Measurements from ENCODE around the gene HCN3. TPM values are rescaled to one million over a fixed set of nuclear protein-coding genes. Genes with fewer than 3 reads are reported as not detected.
"Not testable (repeated sequence)": the region's sequence is repeated elsewhere in the genome, so short reads cannot be mapped to it uniquely, and the experiment has no call there.

HCN3 gene
- total RNA-seq, 5 donors from 2014 or later (not counting 1 experiment from before 2014, with no cell fraction given), result 1.7 to 4.1 (median 4.0) TPM

DNA sequence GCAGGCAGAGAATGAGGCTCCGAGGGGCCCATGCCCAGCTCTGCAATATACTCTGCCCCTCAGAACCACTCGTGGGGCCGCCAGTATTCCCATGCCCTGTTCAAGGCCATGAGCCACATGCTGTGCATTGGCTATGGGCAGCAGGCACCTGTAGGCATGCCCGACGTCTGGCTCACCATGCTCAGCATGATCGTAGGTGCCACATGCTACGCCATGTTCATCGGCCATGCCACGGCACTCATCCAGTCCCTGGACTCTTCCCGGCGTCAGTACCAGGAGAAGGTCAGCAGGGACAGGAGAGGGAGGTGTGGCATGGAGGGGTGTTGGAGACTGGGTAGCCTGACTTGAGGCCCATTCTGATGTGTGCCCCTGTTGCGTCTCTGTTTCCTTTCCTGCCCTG, 7.2 kb downstream of the HCN3 start:
- ATAC-seq (replicated peaks in 1 of 4) (no peak), DNase-seq (no peak)
- H3K4me3 Mint-ChIP-seq, result no peak overlapping the region
- no peak overlapping the region for H3K27ac Mint-ChIP-seq
- Histone ChIP-seq H3K4me3 (ENCODE audit: control insufficient read depth in 1 of 2, extremely low read depth in 1 of 2, low read length in 1 of 2) (no peak overlapping the region), H3K27me3 (replicated peaks in 1 of 2; ENCODE audit: control insufficient read depth in 2 of 2, extremely low read depth in 1 of 2, insufficient read depth in 2 of 2, low read length in 1 of 2) (peaks cover 0 to 2% of the 10 kb centered on the region in 2 experiments), H3K9me3 (no peaks in the 10 kb centered on the region), H3K4me1 (ENCODE audit: control insufficient read depth in 1 of 2, extremely low read depth in 1 of 2, insufficient read depth in 2 of 2, low read length in 2 of 2) (no peaks in the 10 kb centered on the region), H3K36me3 (ENCODE audit: control insufficient read depth in 2 of 2, extremely low read depth in 1 of 2, insufficient read depth in 1 of 2, low read length in 1 of 2) (no peaks in the 10 kb centered on the region), H3K27ac (ENCODE audit: low read length) (no peak overlapping the region)
- POLR2A ChIA-PET, result no interaction called here
- CTCF ChIA-PET, result no interaction called here
- H3K27me3 Mint-ChIP-seq, result no peaks in the 10 kb centered on the region
- H3K36me3 Mint-ChIP-seq, result no peaks in the 10 kb centered on the region
- no peaks in the 10 kb centered on the region for H3K4me1 Mint-ChIP-seq
- WGBS (ENCODE audit: insufficient coverage), result 92% methylated on average over 10 of the region's 12 CpGs
- no peaks in the 10 kb centered on the region for H3K9me3 Mint-ChIP-seq

DNA sequence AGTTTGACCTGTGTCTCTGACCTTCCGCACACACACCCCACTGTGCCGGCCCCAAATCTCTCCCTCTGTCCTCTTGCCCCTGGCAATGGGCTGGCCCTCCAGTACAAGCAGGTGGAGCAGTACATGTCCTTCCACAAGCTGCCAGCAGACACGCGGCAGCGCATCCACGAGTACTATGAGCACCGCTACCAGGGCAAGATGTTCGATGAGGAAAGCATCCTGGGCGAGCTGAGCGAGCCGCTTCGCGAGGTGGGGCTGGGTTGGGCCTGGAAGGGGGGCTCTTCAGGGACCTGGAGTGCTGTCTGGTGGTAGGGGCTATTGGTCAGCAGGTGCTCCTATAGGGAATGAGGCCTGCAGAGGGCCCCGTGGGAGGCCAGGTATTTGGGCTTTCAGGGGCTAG, 7.8 kb downstream of the HCN3 start:
- no peak overlapping the region for H3K4me3 Mint-ChIP-seq
- DNase-seq (no peak), ATAC-seq (replicated peaks in 1 of 4) (no peak)
- Histone ChIP-seq H3K27me3 (replicated peaks in 1 of 2; ENCODE audit: control insufficient read depth in 2 of 2, extremely low read depth in 1 of 2, insufficient read depth in 2 of 2, low read length in 1 of 2) (peaks cover 0 to 5% of the 10 kb centered on the region in 2 experiments), H3K27ac (ENCODE audit: low read length) (no peak overlapping the region), H3K9me3 (no peaks in the 10 kb centered on the region), H3K36me3 (ENCODE audit: control insufficient read depth in 2 of 2, extremely low read depth in 1 of 2, insufficient read depth in 1 of 2, low read length in 1 of 2) (no peaks in the 10 kb centered on the region), H3K4me3 (ENCODE audit: control insufficient read depth in 1 of 2, extremely low read depth in 1 of 2, low read length in 1 of 2) (no peak overlapping the region), H3K4me1 (ENCODE audit: control insufficient read depth in 1 of 2, extremely low read depth in 1 of 2, insufficient read depth in 2 of 2, low read length in 2 of 2) (no peaks in the 10 kb centered on the region)
- peaks cover 0 to under 1% of the 10 kb centered on the region in 2 donors for H3K27me3 Mint-ChIP-seq
- ChIA-PET POLR2A (no interaction called here), CTCF (no interaction called here)
- no peaks in the 10 kb centered on the region for H3K36me3 Mint-ChIP-seq
- H3K9me3 Mint-ChIP-seq, result no peaks in the 10 kb centered on the region
- H3K27ac Mint-ChIP-seq, result no peak overlapping the region
- no peaks in the 10 kb centered on the region for H3K4me1 Mint-ChIP-seq
- WGBS (ENCODE audit: insufficient coverage), result 98% methylated on average over 12 of the region's 14 CpGs

DNA sequence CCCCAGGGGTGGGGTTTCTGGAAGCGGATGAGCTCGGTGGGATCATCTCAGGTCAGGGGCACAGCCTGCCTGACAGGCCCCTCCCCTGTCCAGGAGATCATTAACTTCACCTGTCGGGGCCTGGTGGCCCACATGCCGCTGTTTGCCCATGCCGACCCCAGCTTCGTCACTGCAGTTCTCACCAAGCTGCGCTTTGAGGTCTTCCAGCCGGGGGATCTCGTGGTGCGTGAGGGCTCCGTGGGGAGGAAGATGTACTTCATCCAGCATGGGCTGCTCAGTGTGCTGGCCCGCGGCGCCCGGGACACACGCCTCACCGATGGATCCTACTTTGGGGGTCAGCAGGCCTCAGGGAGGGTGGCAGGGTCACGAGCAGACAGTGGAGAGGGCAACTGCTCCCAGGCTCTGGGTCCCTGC, 8.4 kb downstream of the HCN3 start:
- H3K4me1 Mint-ChIP-seq, result no peaks in the 10 kb centered on the region
- no peak for ATAC-seq (replicated peaks in 1 of 4)
- Histone ChIP-seq H3K9me3 (no peaks in the 10 kb centered on the region), H3K36me3 (ENCODE audit: control insufficient read depth in 2 of 2, extremely low read depth in 1 of 2, insufficient read depth in 1 of 2, low read length in 1 of 2) (no peaks in the 10 kb centered on the region), H3K4me3 (ENCODE audit: control insufficient read depth in 1 of 2, extremely low read depth in 1 of 2, low read length in 1 of 2) (no peak overlapping the region), H3K27ac (ENCODE audit: low read length) (no peak overlapping the region), H3K27me3 (replicated peaks in 1 of 2; ENCODE audit: control insufficient read depth in 2 of 2, extremely low read depth in 1 of 2, insufficient read depth in 2 of 2, low read length in 1 of 2) (peaks cover 0 to 5% of the 10 kb centered on the region in 2 experiments), H3K4me1 (ENCODE audit: control insufficient read depth in 1 of 2, extremely low read depth in 1 of 2, insufficient read depth in 2 of 2, low read length in 2 of 2) (no peaks in the 10 kb centered on the region)
- H3K4me3 Mint-ChIP-seq, result no peak overlapping the region
- no peak for DNase-seq
- WGBS (ENCODE audit: insufficient coverage), result 97% methylated on average over 17 of the region's 18 CpGs
- ChIA-PET POLR2A (no interaction called here), CTCF (no interaction called here)
- no peaks in the 10 kb centered on the region for H3K9me3 Mint-ChIP-seq
- H3K27me3 Mint-ChIP-seq, result peaks cover 0 to 3% of the 10 kb centered on the region in 2 donors
- no peak overlapping the region for H3K27ac Mint-ChIP-seq
- H3K36me3 Mint-ChIP-seq, result no peaks in the 10 kb centered on the region

GRCh38 chr1:155286544-155286943, 9.3 kb downstream of the HCN3 start:
- no peaks in the 10 kb centered on the region for H3K4me1 ChIP-seq (ENCODE audit: control insufficient read depth in 1 of 2, extremely low read depth in 1 of 2, insufficient read depth in 2 of 2, low read length in 2 of 2)
- WGBS (ENCODE audit: insufficient coverage), result 100% methylated on average over 1 of the region's 2 CpGs
- DNase-seq, result no peak
- ChIA-PET CTCF (no interaction called here), POLR2A (no interaction called here)
- Mint-ChIP-seq H3K27me3 (peaks cover 0 to 3% of the 10 kb centered on the region in 2 donors), H3K27ac (no peak overlapping the region), H3K9me3 (no peaks in the 10 kb centered on the region), H3K36me3 (no peaks in the 10 kb centered on the region), H3K4me3 (no peak overlapping the region), H3K4me1 (no peaks in the 10 kb centered on the region)
- ATAC-seq (replicated peaks in 1 of 4), result no peak
- no peak overlapping the region for H3K4me3 ChIP-seq (ENCODE audit: control insufficient read depth in 1 of 2, extremely low read depth in 1 of 2, low read length in 1 of 2)
- no peaks in the 10 kb centered on the region for H3K9me3 ChIP-seq
- no peak overlapping the region for H3K27ac ChIP-seq (ENCODE audit: low read length)
- H3K36me3 ChIP-seq (ENCODE audit: control insufficient read depth in 2 of 2, extremely low read depth in 1 of 2, insufficient read depth in 1 of 2, low read length in 1 of 2), result no peaks in the 10 kb centered on the region
- H3K27me3 ChIP-seq (replicated peaks in 1 of 2; ENCODE audit: control insufficient read depth in 2 of 2, extremely low read depth in 1 of 2, insufficient read depth in 2 of 2, low read length in 1 of 2), result peaks cover 0 to 9% of the 10 kb centered on the region in 2 experiments

DNA sequence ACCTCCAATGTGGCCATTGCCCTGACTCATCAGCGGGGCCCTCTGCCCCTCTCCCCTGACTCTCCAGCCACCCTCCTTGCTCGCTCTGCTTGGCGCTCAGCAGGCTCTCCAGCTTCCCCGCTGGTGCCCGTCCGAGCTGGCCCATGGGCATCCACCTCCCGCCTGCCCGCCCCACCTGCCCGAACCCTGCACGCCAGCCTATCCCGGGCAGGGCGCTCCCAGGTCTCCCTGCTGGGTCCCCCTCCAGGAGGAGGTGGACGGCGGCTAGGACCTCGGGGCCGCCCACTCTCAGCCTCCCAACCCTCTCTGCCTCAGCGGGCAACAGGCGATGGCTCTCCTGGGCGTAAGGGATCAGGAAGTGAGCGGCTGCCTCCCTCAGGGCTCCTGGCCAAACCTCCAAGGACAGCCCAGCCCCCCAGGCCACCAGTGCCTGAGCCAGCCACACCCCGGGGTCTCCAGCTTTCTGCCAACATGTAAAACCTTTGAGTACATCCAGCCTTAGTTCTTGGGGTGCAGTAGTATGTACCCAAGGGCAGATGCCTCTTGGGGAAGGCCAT, 10.8 kb downstream of the HCN3 start:
- no peak overlapping the region for H3K4me3 ChIP-seq (ENCODE audit: control insufficient read depth in 1 of 2, extremely low read depth in 1 of 2, low read length in 1 of 2)
- H3K4me1 Mint-ChIP-seq, result no peaks in the 10 kb centered on the region
- ChIA-PET POLR2A (no interaction called here), CTCF (interaction anchor here in 1 of 2 donors (0.6 kb wide), 1 partner anchor 22 kb away, joined by 6 read pairs; no protein-coding TSS in a partner anchor)
- H3K9me3 ChIP-seq, result no peaks in the 10 kb centered on the region
- ATAC-seq (replicated peaks in 1 of 4) (no peak), DNase-seq (no peak)
- no peak overlapping the region for H3K27ac Mint-ChIP-seq
- peaks cover 0 to 16% of the 10 kb centered on the region in 2 experiments for H3K27me3 ChIP-seq (replicated peaks in 1 of 2; ENCODE audit: control insufficient read depth in 2 of 2, extremely low read depth in 1 of 2, insufficient read depth in 2 of 2, low read length in 1 of 2)
- 88% methylated on average over 18 of the region's 21 CpGs for WGBS (ENCODE audit: insufficient coverage)
- H3K4me1 ChIP-seq (ENCODE audit: control insufficient read depth in 1 of 2, extremely low read depth in 1 of 2, insufficient read depth in 2 of 2, low read length in 2 of 2), result no peaks in the 10 kb centered on the region
- H3K36me3 Mint-ChIP-seq, result no peaks in the 10 kb centered on the region
- no peak overlapping the region for H3K27ac ChIP-seq (ENCODE audit: low read length)
- H3K27me3 Mint-ChIP-seq, result peaks cover 0 to 3% of the 10 kb centered on the region in 2 donors
- H3K4me3 Mint-ChIP-seq, result no peak overlapping the region
- H3K9me3 Mint-ChIP-seq, result no peaks in the 10 kb centered on the region
- no peaks in the 10 kb centered on the region for H3K36me3 ChIP-seq (ENCODE audit: control insufficient read depth in 2 of 2, extremely low read depth in 1 of 2, insufficient read depth in 1 of 2, low read length in 1 of 2)

GRCh38 chr1:155291006-155291405, 13.7 kb downstream of the HCN3 start:
- CTCF ChIA-PET; H3K36me3 Mint-ChIP-seq; H3K27ac Mint-ChIP-seq; H3K4me3 ChIP-seq (ENCODE audit: control insufficient read depth in 1 of 2, extremely low read depth in 1 of 2, low read length in 1 of 2); ATAC-seq (replicated peaks in 1 of 4); H3K4me1 Mint-ChIP-seq; H3K4me3 Mint-ChIP-seq; H3K9me3 Mint-ChIP-seq; H3K4me1 ChIP-seq (ENCODE audit: control insufficient read depth in 1 of 2, extremely low read depth in 1 of 2, insufficient read depth in 2 of 2, low read length in 2 of 2); H3K9me3 ChIP-seq; DNase-seq; H3K27ac ChIP-seq (ENCODE audit: low read length); POLR2A ChIA-PET; H3K36me3 ChIP-seq (ENCODE audit: control insufficient read depth in 2 of 2, extremely low read depth in 1 of 2, insufficient read depth in 1 of 2, low read length in 1 of 2): not testable (repeated sequence)
- peaks cover 5 to 45% of the 10 kb centered on the region in 2 experiments for H3K27me3 ChIP-seq (replicated peaks in 1 of 2; ENCODE audit: control insufficient read depth in 2 of 2, extremely low read depth in 1 of 2, insufficient read depth in 2 of 2, low read length in 1 of 2)
- WGBS (ENCODE audit: insufficient coverage), result 86% methylated on average over 3 of the region's 10 CpGs
- H3K27me3 Mint-ChIP-seq, result peaks cover 13 to 26% of the 10 kb centered on the region in 2 donors
